GM12891 (cell line): ENCODE measurements around the gene C8G.

Experiments
- DNase-seq: peaks from one replicate; pipeline ENCODE4 v3.0.0; 2011; ENCODE audit warnings: low spot score; ENCODE audit not compliant: insufficient read length
- FAIRE-seq: peaks from 2 replicates; lab custom pipeline; 2011; peaks lifted over from hg19 to GRCh38; lab: Jason Lieb, UNC
- PAX5 ChIP-seq: IDR thresholded peaks from 2 replicates; pipeline ENCODE4 v1.6.1; 2011; ENCODE audit warnings: low read length, moderate library complexity, mild to moderate bottlenecking; ENCODE audit not compliant: insufficient read depth, severe bottlenecking
- POLR2A ChIP-seq: IDR thresholded peaks from 2 replicates; pipeline ENCODE4 v1.6.1; 2011; ENCODE audit warnings: low read depth, low read length, control low read depth
- POLR2AphosphoS5 ChIP-seq: IDR thresholded peaks from 2 replicates; pipeline ENCODE4 v1.6.1; 2011; ENCODE audit warnings: low read depth, low read length, control low read depth
- POU2F2 ChIP-seq: IDR thresholded peaks from 2 replicates; pipeline ENCODE4 v1.6.1; 2011; ENCODE audit warnings: low read depth, mild to moderate bottlenecking, control low read depth, low read length, moderate library complexity
- SPI1 ChIP-seq: IDR thresholded peaks from 2 replicates; pipeline ENCODE4 v1.6.1; 2011; ENCODE audit warnings: low read depth, low read length, control low read depth
- TAF1 ChIP-seq: IDR thresholded peaks from 2 replicates; pipeline ENCODE4 v1.6.1; 2011; ENCODE audit warnings: low read depth, low read length, control low read depth

The C8G gene

DNA sequence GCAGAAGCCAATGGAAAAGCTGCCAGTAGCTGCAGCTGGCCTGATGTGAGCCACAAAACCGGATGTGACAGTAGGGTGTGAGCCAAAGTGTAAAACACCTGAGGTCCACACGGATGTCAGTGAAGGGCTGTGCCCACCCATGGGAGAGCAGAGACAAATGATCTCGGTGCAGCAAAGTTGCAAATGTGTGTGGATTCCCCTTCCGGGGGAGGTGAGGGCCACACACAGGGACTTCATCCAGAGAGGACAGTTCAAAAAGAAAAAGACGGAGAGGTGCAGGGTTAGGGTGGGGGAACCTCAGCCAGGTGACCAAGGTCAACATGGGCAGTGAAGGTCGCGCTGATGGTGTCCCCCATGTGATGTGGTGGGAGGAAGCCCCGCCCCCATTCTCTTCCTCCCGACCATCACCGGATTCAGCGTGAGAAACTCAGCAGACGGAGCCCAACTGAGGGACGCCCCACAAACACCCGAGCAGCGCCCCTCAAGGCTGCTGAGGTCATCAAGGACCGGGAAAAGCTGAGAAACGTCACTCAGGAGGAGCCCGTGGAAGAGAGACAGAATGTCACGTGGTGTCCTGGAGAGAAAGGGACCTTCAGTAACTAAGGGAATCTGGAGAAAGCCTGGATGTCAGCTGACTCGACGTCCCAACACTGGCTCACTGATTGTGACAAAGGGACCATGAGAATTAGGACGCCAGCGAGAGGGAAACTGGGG is 20.9 kb downstream of the C8G start:
- TF ChIP-seq POLR2A (no peak), POLR2AphosphoS5 (no peak), SPI1 (no peak), TAF1 (no peak), POU2F2 (no peak), PAX5 (no peak)
- FAIRE-seq (peak; percentile 20), DNase-seq (no peak)

DNA sequence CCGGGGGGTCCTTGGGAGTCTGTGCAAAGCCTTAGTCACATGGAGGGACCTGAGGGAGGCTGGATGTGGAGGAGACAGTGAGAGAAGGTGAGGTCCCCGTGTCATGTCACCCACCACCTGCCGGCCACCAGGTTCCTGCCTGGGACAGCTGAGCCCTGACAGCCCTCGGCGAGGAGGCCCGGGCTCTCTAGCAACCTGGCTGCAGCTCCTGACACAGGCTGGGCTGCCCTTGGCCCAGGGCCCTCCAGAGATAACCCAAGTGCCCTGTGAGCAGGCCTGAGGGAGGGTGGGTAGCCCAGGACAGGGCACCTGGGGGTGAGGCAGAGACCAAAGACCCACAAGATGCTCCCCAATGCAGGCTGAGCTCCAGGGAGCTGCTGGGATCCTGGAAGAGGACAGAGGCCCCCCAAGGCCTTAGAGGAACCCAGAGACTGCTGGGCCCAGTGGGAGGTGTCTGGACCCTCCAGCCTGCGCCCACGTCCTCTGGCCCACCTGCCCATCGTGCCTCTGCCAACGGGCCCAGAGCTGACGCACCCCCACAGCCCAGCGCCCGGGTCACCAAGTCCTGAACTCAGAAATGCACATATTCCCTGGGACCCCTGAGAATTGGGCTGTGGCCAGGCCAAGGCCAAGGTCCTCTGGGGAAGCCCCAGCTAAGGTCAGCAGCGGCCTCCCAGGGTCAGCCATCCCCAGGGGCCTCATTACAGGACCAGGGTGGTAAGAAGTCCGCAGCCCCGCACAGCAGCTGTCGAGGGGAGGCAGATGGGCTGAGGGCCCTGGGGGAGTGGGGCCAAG is 23.5 kb downstream of the C8G start:
- TF ChIP-seq POLR2A (no peak), PAX5 (no peak), POU2F2 (no peak), TAF1 (no peak), SPI1 (no peak), POLR2AphosphoS5 (no peak)
- FAIRE-seq, result no peak
- DNase-seq, result no peak

DNA sequence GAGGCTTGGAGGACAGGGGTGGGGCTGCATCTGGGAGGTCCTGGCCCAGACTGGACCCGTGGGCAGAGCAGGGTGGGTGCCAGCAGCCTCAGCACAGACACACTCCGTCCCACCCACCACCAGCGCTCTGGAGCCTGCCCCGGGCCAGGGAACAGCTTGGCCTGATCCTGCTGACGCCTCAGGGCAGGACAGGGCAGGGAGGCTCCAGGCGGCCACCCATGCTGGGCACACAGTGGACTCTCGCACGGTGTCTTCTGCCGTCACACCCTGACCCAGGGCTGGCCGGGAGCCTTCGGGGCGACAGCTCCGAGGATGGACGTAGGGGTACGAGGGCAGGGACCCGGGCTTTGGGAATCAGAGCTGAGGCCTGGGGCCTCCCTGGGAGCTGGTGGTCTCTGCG is 24.1 kb downstream of the C8G start:
- DNase-seq (no peak), FAIRE-seq (no peak)
- TF ChIP-seq POU2F2, result no peak
- TF ChIP-seq SPI1, result no peak
- no peak for TF ChIP-seq PAX5
- TF ChIP-seq POLR2A, result no peak
- TF ChIP-seq TAF1, result no peak
- no peak for TF ChIP-seq POLR2AphosphoS5

DNA sequence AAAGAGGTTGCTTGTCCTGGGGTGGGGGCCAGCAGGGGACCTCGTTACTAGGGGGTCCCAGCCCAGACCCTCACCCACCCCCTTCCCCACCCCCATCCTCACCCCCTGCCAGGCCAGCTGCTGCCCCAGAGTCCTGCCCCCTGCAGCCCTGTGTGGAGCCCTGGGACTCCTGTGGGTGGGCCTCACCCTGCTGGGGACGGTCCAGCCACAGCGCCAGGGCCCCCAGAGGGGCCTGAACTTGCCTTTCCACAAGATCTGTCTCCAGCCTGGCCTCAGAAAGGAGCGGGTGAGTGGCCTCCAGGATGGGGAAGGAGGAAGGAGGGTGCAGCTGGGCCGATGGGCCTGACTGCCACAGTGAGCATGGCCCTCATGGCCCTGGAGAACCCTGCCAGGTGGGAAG is 24.7 kb downstream of the C8G start:
- TF ChIP-seq POLR2AphosphoS5 (no peak), TAF1 (no peak), PAX5 (no peak), POLR2A (no peak), POU2F2 (no peak), SPI1 (no peak)
- no peak for FAIRE-seq
- DNase-seq, result no peak

DNA sequence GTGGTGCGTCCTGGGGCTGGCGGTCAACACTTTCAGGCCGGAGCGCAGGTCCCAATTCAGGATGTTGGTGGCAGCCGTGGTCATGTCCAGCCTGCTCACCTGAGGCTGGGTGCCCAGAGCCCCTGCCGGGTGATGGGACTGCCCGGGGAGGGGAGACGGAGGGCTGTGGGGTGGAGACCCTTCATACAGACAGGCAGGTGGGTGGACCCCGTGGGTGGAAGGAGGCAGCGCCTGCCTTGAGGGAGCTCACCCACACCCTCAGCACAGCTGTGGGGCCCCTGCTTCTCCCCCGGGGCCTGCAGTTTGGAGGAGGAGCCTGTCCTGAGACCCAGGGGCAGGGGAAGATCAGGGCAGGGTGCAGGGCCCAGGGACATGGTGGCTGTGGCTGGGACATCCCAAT is 25.3 kb downstream of the C8G start:
- DNase-seq (no peak), FAIRE-seq (no peak)
- TF ChIP-seq TAF1 (no peak), POLR2A (no peak), SPI1 (no peak), POLR2AphosphoS5 (no peak), PAX5 (no peak), POU2F2 (no peak)

DNA sequence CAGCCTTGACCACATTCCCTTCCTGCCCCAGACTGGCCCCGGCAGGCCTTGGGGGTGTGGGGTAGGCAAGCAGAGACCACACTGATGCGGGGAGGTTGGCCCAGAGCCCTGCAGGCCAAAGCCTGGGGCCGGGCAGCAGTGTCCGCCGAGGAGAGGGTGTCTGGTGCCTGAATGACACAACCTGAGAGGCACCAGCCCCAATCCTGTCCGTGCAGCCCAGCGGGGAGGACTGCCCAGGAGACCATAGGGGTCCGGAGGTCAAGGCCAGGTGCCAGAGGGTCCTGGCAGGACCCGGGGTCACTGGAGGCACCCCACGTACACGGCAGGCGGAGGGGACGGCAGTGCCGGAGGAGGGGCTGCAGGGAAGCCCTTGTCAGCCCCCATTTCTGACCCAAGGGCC is 26.7 kb downstream of the C8G start:
- DNase-seq (no peak), FAIRE-seq (no peak)
- TF ChIP-seq TAF1 (no peak), POU2F2 (no peak), PAX5 (no peak), SPI1 (no peak), POLR2A (no peak), POLR2AphosphoS5 (no peak)

DNA sequence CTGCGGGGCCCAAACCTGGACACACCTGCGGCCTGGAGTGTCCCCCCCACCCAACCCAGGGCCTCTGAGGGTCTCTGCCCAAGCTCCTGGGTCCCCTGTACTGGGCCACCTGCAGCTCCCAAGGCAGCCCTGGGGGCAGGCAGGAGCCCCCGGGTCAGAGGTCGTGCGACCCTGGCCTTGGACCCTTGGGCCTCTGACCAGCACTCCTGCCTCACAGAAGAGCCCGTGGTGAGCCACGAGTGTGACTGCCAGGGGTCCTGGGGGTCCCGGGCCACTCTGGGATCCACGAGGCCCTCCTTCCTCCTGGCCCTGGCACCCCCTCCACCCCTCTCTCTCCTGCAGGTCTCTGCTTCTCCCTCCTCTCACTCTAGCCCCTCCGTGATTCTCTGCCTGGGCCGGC is 27.3 kb downstream of the C8G start:
- FAIRE-seq, result no peak
- no peak for DNase-seq
- TF ChIP-seq POLR2AphosphoS5 (no peak), SPI1 (no peak), TAF1 (no peak), PAX5 (no peak), POLR2A (no peak), POU2F2 (no peak)

DNA sequence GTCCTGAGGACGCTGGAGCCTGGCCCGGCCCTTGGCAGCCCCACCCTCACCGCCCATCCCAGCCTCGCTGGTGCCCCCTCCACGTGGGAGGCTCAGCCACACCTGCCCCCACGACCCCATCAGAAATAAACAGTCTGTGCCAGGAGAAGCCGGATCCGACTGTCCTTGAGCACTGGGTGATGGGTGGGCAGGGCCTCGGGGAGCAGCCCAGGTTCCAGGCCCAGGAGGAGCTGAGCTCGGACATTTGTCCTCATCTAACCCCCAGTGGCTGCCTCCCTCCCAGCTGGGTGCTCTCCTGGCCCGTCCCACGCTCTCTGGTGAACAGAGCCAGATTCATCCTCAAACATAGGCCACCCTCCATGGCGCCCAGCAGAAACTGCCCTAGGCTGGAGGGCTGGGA is 27.7 kb downstream of the C8G start:
- TF ChIP-seq POU2F2 (no peak), PAX5 (no peak), TAF1 (no peak), POLR2A (no peak), POLR2AphosphoS5 (no peak), SPI1 (no peak)
- DNase-seq (no peak), FAIRE-seq (no peak)
